Measurements from ENCODE around the gene CYTH1. TPM values are rescaled to one million over a fixed set of nuclear protein-coding genes. Genes with fewer than 3 reads are reported as not detected.

Gene CYTH1
- total and polyA plus RNA-seq, 8 donors = 36.6 to 96.1 (median 41.3) TPM

- intact Hi-C loops (cut with DNase I) = no loop called here
- no peak for ATAC-seq
Measured at GRCh38 chr17:78641666-78642065, 140.4 kb downstream of the CYTH1 start.

GRCh38 chr17:78641243-78641642, 140.8 kb downstream of the CYTH1 start:
- H3K27ac ChIP-seq = no peak overlapping the region
- no peaks in the 10 kb centered on the region for H3K36me3 ChIP-seq
- ATAC-seq = no peak
- DNase-seq = no peak
- intact Hi-C loops (cut with DNase I) = no loop called here
- no peaks in the 10 kb centered on the region for H3K27me3 ChIP-seq
- H3K4me3 ChIP-seq = no peak overlapping the region
- peaks cover 0 to 42% of the 10 kb centered on the region in 2 donors for H3K4me1 ChIP-seq
- no peaks in the 10 kb centered on the region for H3K9me3 ChIP-seq
- TF ChIP-seq CTCF (IDR thresholded peaks at IDR 0.05) = no peak

More at GRCh38 chr17:78641666-78642065, 140.4 kb downstream of the CYTH1 start:
- H3K27me3 ChIP-seq = no peaks in the 10 kb centered on the region
- no peaks in the 10 kb centered on the region for H3K36me3 ChIP-seq
- no peak overlapping the region for H3K27ac ChIP-seq
- DNase-seq = no peak
- H3K4me1 ChIP-seq = peaks cover 0 to 46% of the 10 kb centered on the region in 2 donors
- no peaks in the 10 kb centered on the region for H3K9me3 ChIP-seq
- no peak overlapping the region for H3K4me3 ChIP-seq
- no peak for TF ChIP-seq CTCF (IDR thresholded peaks at IDR 0.05)

GRCh38 chr17:78640700-78641099, 141.4 kb downstream of the CYTH1 start:
- ATAC-seq (no peak), DNase-seq (no peak)
- no peak for TF ChIP-seq CTCF (IDR thresholded peaks at IDR 0.05)
- H3K27ac ChIP-seq = no peak overlapping the region
- peaks cover 0 to 37% of the 10 kb centered on the region in 2 donors for H3K4me1 ChIP-seq
- H3K36me3 ChIP-seq = no peaks in the 10 kb centered on the region
- H3K4me3 ChIP-seq = no peak overlapping the region
- no peaks in the 10 kb centered on the region for H3K27me3 ChIP-seq
- intact Hi-C loops (cut with DNase I) = no loop called here
- H3K9me3 ChIP-seq = no peaks in the 10 kb centered on the region

GRCh38 chr17:78637643-78638420, 144.2 kb downstream of the CYTH1 start:
- intact Hi-C loops (cut with DNase I) = no loop called here
- peak; percentile 23 for ATAC-seq
- TF ChIP-seq CTCF (IDR thresholded peaks at IDR 0.05) = no peak

GRCh38 chr17:78637146-78637545, 144.9 kb downstream of the CYTH1 start:
- intact Hi-C loops (cut with DNase I) = no loop called here
- DNase-seq (peak in 1 of 4 donors; percentile 45), ATAC-seq (no peak)
- H3K4me1 ChIP-seq = peaks cover 0 to 21% of the 10 kb centered on the region in 2 donors
- no peaks in the 10 kb centered on the region for H3K27me3 ChIP-seq
- no peak overlapping the region for H3K27ac ChIP-seq
- no peaks in the 10 kb centered on the region for H3K36me3 ChIP-seq
- no peak overlapping the region for H3K4me3 ChIP-seq
- H3K9me3 ChIP-seq = no peaks in the 10 kb centered on the region
- no peak for TF ChIP-seq CTCF (IDR thresholded peaks at IDR 0.05)

More at GRCh38 chr17:78637643-78638420, 144.2 kb downstream of the CYTH1 start:
- Histone ChIP-seq H3K27ac (no peak overlapping the region), H3K4me3 (no peak overlapping the region), H3K4me1 (peaks cover 0 to 21% of the 10 kb centered on the region in 2 donors), H3K36me3 (no peaks in the 10 kb centered on the region), H3K9me3 (no peaks in the 10 kb centered on the region), H3K27me3 (no peaks in the 10 kb centered on the region)
- peak in 1 of 4 donors; percentile 28 for DNase-seq

All from left lung (tissue), 10 donors.